Sigmoid colon (tissue), 7 donors: ENCODE data around the gene COL1A1. TPM values are rescaled to one million over a fixed set of nuclear protein-coding genes. Genes with fewer than 3 reads are reported as not detected.

ENCODE experiments used
- DNase-seq: peaks from one replicate; pipeline ENCODE4 v3.0.0-alpha.2; 2019
- H3K27ac ChIP-seq, 4 donors: fragments of 200-600 bp; sonication (generic); one replicate each; pipeline ENCODE4 v1.5.1; 2016 to 2019; ENCODE audit warnings: mild to moderate bottlenecking in 1 of 4
- H3K27me3 ChIP-seq, 3 donors: fragments of 200-600 bp; sonication (generic); one replicate each; pipeline ENCODE4 v1.5.1; 2019; ENCODE audit warnings: mild to moderate bottlenecking in 1 of 3
- H3K36me3 ChIP-seq, 4 donors: fragments of 200-600 bp; sonication (generic); one replicate each; pipeline ENCODE4 v1.5.1; 2016 to 2019
- H3K4me1 ChIP-seq, 4 donors: fragments of 200-600 bp; sonication (generic); one replicate each; pipeline ENCODE4 v1.5.1; 2017 to 2019
- H3K4me3 ChIP-seq, 4 donors: fragments of 200-600 bp; sonication (generic); one replicate each; pipeline ENCODE4 v1.5.1; 2017 to 2019; ENCODE audit warnings: mild to moderate bottlenecking in 2 of 4, moderate library complexity in 1 of 4
- H3K9me3 ChIP-seq, 4 donors: fragments of 200-600 bp in 3 of 4; sonication (generic) in 3 of 4; one replicate each; pipeline versions ENCODE4 v1.5.1 to v1.6.1; 2013 to 2019
- CTCF ChIP-seq, 4 experiments: fragments of 450-650 bp in 3 of 4; fragments of 200-600 bp in 1 of 4; IDR thresholded peaks; one replicate each; pipeline ENCODE4 v1.5.1; 2016 to 2019; ENCODE audit warnings: antibody characterized with exemption in 4 of 4, mild to moderate bottlenecking in 3 of 4, moderate library complexity in 2 of 4
- EP300 ChIP-seq, 4 donors: sonication (generic); formaldehyde crosslinking; IDR thresholded peaks; one replicate each; pipeline ENCODE4 v1.6.1; 2017; ENCODE audit warnings: antibody characterized with exemption in 4 of 4
- POLR2A ChIP-seq, 2 donors: fragments of 450-650 bp; IDR thresholded peaks; one replicate each; pipeline ENCODE4 v1.6.1; 2016; ENCODE audit warnings: antibody characterized with exemption in 2 of 2, mild to moderate bottlenecking in 2 of 2, moderate library complexity in 2 of 2
- POLR2AphosphoS5 ChIP-seq, 4 donors: sonication (generic); formaldehyde crosslinking; IDR thresholded peaks; one replicate each; pipeline ENCODE4 v1.6.1; 2017; ENCODE audit warnings: antibody characterized with exemption in 4 of 4
- WGBS, 2 donors: extraction: QIAGEN DNeasy Blood & Tissue Kit; methylation state at CpG; one replicate each; pipeline ENCODE4 v1.1.7; 2013; 5-methylcytosine and 5-hydroxymethylcytosine counted together
- intact Hi-C: fragments of 100-400 bp; cut with DNase I; formaldehyde crosslinking; loops from one replicate; pipeline ENCODE4 v1.15.1; 2023
- polyA plus RNA-seq, 3 donors: library from polyadenylated mRNA; stranded (reverse); fragments of 200-250 nt; gene quantifications; one replicate each; pipeline ENCODE4 v1.2.3, GENCODE V29; 2013
- total RNA-seq, 4 donors: library from RNA; depleted of rRNA; stranded (reverse); fragments of >200 nt; gene quantifications; one replicate each; pipeline ENCODE4 v1.1.0, GENCODE V29; 2016
- donor health status: healthy with polysubstance abuse.
- donor health status: Bipolar disorder and iron deficiency.
- donor health status: healthy.

Gene COL1A1
- total and polyA plus RNA-seq, 7 donors: 7.8 to 459 (median 49.2) TPM

GRCh38 chr17:50144845-50145531 lies 56.4 kb downstream of the COL1A1 start:
- intact Hi-C loops: no loop called here
- Histone ChIP-seq H3K4me1 (peaks cover 0 to 54% (median 45%) of the 10 kb centered on the region in 4 donors), H3K27ac (peak overlapping the region in 3 of 4 donors; percentile 89 to 95 (median 92)), H3K36me3 (peaks cover 17 to 52% (median 29%) of the 10 kb centered on the region in 4 donors), H3K4me3 (no peak overlapping the region), H3K27me3 (no peaks in the 10 kb centered on the region), H3K9me3 (no peaks in the 10 kb centered on the region)
- no peak for DNase-seq
- TF ChIP-seq POLR2AphosphoS5 (IDR thresholded peaks at IDR 0.05): no peak
- TF ChIP-seq EP300 (IDR thresholded peaks at IDR 0.05): no peak
- no peak for TF ChIP-seq CTCF (IDR thresholded peaks at IDR 0.05)
- TF ChIP-seq POLR2A (IDR thresholded peaks at IDR 0.05): no peak
- 81 to 83% methylated on average over 16 of the region's 16 CpGs for WGBS, 2 donors

GRCh38 chr17:50144355-50144754 lies 57.1 kb downstream of the COL1A1 start:
- no peaks in the 10 kb centered on the region for H3K9me3 ChIP-seq
- H3K4me1 ChIP-seq: peaks cover 0 to 49% (median 42%) of the 10 kb centered on the region in 4 donors
- no peaks in the 10 kb centered on the region for H3K27me3 ChIP-seq
- no peak overlapping the region for H3K4me3 ChIP-seq
- DNase-seq: no peak
- no peak for TF ChIP-seq POLR2AphosphoS5 (IDR thresholded peaks at IDR 0.05)
- no peak for TF ChIP-seq CTCF (IDR thresholded peaks at IDR 0.05)
- H3K27ac ChIP-seq: no peak overlapping the region
- intact Hi-C loops: no loop called here
- 81 to 82% methylated on average over 6 of the region's 6 CpGs for WGBS, 2 donors
- H3K36me3 ChIP-seq: peaks cover 20 to 56% (median 32%) of the 10 kb centered on the region in 4 donors

- Histone ChIP-seq H3K27ac (no peak overlapping the region), H3K27me3 (no peaks in the 10 kb centered on the region), H3K36me3 (peaks cover 27 to 63% (median 40%) of the 10 kb centered on the region in 4 donors), H3K4me1 (peaks cover 0 to 42% (median 35%) of the 10 kb centered on the region in 4 donors), H3K4me3 (no peak overlapping the region), H3K9me3 (no peaks in the 10 kb centered on the region)
- no peak for DNase-seq
- 90 to 92% methylated on average over 20 of the region's 20 CpGs for WGBS, 2 donors
- TF ChIP-seq EP300 (IDR thresholded peaks at IDR 0.05) (no peak), CTCF (IDR thresholded peaks at IDR 0.05) (no peak), POLR2AphosphoS5 (IDR thresholded peaks at IDR 0.05) (no peak), POLR2A (IDR thresholded peaks at IDR 0.05) (no peak)
- intact Hi-C loops: no loop called here
These were observed 57.8 kb downstream of the COL1A1 start for GRCh38 chr17:50143461-50144176.

GRCh38 chr17:50141745-50142110 lies 59.7 kb downstream of the COL1A1 start:
- TF ChIP-seq POLR2A (IDR thresholded peaks at IDR 0.05) (no peak), CTCF (IDR thresholded peaks at IDR 0.05) (no peak), POLR2AphosphoS5 (IDR thresholded peaks at IDR 0.05) (no peak), EP300 (IDR thresholded peaks at IDR 0.05) (no peak)
- Histone ChIP-seq H3K27ac (no peak overlapping the region), H3K9me3 (no peaks in the 10 kb centered on the region), H3K4me1 (peaks cover 0 to 23% (median 17%) of the 10 kb centered on the region in 4 donors), H3K27me3 (no peaks in the 10 kb centered on the region), H3K36me3 (peaks cover 29 to 82% (median 53%) of the 10 kb centered on the region in 4 donors), H3K4me3 (no peak overlapping the region)
- 62 to 75% methylated on average over 8 of the region's 8 CpGs for WGBS, 2 donors
- intact Hi-C loops: loop anchor here (2.0 kb wide), 1 partner anchor 19 kb away; no protein-coding TSS in a partner anchor
- DNase-seq: no peak
